HCEC 1CT (cell line): ENCODE measurements around the gene PIF1.
"Not testable (repeated sequence)": the region's sequence is repeated elsewhere in the genome, so short reads cannot be mapped to it uniquely, and the experiment has no call there.

Source experiments
- DNase-seq: peaks from one replicate; pipeline ENCODE4 v3.0.0-alpha.2; 2017

The PIF1 gene

GRCh38 chr15:64808785-64809453 lies 16.5 kb downstream of the PIF1 start:
- DNase-seq = no peak

- DNase-seq = no peak
Measured at GRCh38 chr15:64807751-64808222, 17.7 kb downstream of the PIF1 start.

DNA sequence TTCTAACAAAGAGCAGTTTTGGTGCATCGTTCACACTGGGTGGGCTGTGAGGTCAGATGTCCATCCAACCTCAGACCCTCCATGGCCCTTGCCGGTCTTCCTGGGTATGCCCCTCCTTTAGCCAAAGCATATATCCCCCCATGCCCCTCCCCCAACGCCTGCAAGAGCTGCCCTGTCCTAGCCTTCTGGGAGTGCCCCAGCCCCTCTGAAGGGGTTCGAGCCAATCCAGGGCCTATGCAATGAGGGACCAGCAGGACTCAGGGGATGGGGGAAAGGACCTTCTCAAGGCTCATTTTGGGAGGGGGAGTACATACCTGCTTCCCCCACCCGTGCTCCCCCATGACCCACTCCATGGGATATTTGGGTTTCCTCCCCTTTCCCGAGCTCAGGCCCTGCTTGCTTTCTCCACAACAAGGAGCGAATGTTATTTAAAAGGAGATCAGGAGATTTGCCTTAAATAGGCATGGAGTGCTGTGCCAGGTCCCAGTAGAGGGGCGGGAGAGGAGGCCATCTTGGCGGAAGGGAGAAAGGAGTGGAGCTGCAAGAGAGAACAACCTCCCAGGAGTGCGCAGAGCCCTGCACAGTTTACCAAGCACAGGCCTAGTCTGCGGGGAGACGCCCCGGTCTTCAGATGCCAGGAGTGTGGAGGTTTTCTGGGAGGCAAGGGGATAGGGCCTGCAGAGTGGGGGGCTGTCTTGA lies 18.2 kb downstream of the PIF1 start:
- no peak for DNase-seq

DNA sequence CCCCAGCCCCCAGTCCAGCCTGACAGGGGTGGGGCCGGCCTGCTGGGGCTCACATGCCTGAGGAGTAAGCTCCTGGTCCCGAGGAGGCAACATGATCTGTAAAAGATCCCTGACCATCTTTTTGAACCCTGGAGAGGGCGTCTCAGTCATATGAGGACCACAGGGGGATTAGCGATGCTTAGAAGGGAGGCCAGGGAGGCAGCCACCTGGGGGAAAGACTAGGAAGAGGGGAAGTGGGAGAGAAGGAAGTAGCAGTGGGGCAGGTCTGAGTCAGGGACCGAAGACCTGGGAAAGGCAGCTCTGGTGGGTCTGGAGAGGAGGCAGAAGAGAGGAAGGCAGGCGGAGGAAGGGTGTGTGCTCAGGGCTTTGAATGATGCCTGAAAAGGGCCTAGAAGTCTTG lies 18.9 kb downstream of the PIF1 start:
- no peak for DNase-seq

- DNase-seq = no peak
Measured at GRCh38 chr15:64804619-64805018, 20.8 kb downstream of the PIF1 start.

GRCh38 chr15:64803526-64803925 lies 21.9 kb downstream of the PIF1 start:
- no peak for DNase-seq

DNA sequence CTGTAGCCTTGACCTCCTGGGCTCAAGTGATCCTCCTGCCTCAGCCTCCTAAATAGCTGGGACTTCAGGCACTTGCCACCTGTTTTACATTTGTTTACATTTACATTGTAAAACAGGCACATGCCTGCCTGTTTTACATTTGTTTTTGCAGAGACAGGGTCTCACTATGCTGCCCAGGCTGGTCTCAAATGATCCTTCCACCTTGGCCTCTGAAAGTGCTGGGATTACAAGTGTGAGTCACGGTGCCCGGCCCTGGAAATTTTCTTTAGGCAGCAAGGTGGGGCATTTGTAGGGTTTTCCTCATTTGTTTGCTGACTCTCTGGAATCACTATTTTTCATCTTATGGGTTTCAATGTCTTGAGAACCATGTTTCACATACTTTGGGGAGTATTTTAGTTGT lies 25.0 kb downstream of the PIF1 start:
- no peak for DNase-seq

- DNase-seq = not testable (repeated sequence)
Measured at GRCh38 chr15:64798905-64799304, 26.5 kb downstream of the PIF1 start.

GRCh38 chr15:64795921-64796320 lies 29.5 kb downstream of the PIF1 start:
- not testable (repeated sequence) for DNase-seq

- DNase-seq = not testable (repeated sequence)
Measured at GRCh38 chr15:64795299-64795698, 30.1 kb downstream of the PIF1 start.

GRCh38 chr15:64792282-64792681 lies 33.2 kb downstream of the PIF1 start:
- peak; percentile 19 for DNase-seq

DNA sequence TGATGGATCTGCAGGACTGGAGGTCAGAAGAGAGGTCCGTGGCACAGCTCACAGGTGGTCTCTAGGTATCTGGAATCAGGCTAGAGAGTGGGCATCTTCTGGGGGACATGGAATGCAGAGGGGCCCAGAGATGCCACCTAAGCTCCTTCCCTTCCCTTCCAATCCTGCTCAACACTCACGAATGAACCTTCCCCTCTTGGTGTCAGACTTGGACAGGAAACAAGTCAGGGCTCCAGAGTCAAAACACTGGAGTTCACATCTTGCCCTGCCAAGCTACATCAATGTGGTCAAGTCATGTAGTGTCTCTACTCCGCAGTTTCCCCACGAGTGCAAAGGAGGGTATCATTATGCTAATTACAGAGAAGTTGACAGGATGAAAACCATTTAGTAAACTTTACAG lies 34.0 kb downstream of the PIF1 start:
- DNase-seq = no peak

GRCh38 chr15:64783796-64784195 lies 41.7 kb downstream of the PIF1 start:
- no peak for DNase-seq

DNA sequence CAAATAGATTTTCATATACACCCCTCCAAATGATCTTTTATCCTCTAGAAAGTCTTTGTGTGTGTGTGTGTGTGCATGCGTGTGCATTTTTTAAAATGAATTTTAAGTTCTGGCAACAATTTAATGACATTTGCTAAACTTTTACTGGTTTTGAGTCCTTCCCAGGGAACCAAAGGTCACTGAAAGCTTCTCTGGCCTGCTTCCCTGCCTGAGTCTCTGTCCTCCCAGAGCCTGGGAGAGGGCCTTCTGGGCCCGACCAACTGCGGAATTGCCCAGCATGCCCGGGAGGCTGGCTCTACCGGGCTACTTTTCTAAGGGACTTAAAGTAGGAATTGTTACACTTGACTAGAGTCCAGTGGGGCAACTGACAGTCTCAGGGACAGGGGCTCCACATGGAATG lies 42.7 kb downstream of the PIF1 start:
- no peak for DNase-seq

- no peak for DNase-seq
Measured at GRCh38 chr15:64781299-64781698, 44.1 kb downstream of the PIF1 start.

DNA sequence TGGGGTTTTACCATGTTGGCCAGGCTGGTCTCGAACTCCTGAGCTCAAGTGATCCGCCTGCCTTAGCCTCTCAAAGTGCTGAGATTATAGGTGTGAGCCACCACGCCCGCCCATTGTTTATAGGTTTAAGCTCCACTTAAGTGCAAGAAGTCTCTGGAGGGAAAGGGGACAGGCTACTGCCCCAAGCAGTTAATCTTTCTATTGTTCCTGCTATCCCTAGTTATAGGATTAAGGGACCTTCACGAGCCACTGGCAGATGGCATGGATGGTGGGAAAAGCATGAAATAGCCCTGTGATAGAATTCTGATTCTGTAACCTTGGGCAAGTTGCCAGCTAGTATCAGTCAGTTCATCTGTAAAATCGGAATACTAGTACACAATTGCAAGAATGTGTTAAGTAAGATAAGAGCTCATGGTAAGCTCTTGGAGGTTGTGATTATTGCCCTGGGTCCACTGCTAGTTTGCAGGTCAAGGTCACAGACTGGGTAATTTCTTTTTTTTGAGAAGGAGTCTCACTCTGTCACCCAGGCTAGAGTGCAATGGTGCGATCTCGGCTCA lies 44.8 kb downstream of the PIF1 start:
- DNase-seq = no peak

DNA sequence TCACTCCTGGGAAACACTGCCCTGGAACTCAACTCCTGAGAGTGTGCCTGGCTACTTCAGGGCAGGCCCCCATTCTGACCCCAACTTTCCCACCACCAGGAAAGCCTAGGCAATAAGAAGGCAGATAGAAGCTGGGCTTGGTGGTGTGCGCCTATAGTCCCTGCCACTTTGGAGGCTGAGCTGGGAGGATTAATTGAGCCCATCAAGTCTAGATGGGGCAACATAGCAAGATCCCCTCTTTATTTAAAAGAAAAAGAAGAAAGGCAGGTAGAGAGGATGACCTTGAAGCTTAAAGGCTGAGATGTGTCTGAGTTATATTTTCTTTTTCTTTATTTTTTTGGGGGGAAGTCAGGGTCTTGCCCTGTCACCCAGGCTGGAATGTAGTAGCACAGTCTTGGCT lies 45.8 kb downstream of the PIF1 start:
- no peak for DNase-seq

GRCh38 chr15:64779024-64779423 lies 46.4 kb downstream of the PIF1 start:
- DNase-seq = no peak

- no peak for DNase-seq
Measured at GRCh38 chr15:64776402-64776786, 49.1 kb downstream of the PIF1 start.

GRCh38 chr15:64775551-64776401 lies 49.7 kb downstream of the PIF1 start, which contains the start of gene RBPMS2:
TSS of gene RBPMS2 (minus strand) at chr15:64775589. CDS start at chr15:64775319, 270 bp downstream.
- no peak for DNase-seq

GRCh38 chr15:64774629-64775493 lies 50.6 kb downstream of the PIF1 start:
- no peak for DNase-seq

GRCh38 chr15:64774037-64774628 lies 51.3 kb downstream of the PIF1 start:
- no peak for DNase-seq
